Islet precursor cell (in vitro differentiated cells): ENCODE measurements around the gene TMEM203.
A peak's percentile ranks its signal among the peaks of the same experiment; 100 is the strongest.

Experiments used
- DNase-seq: peaks from one replicate; pipeline ENCODE4 v3.0.0-alpha.2; 2018

TMEM203 gene

GRCh38 chr9:137163365-137163715, 42.1 kb downstream of the TMEM203 start:
- no peak for DNase-seq

GRCh38 chr9:137162505-137163364, 42.7 kb downstream of the TMEM203 start:
- DNase-seq = peak; percentile 66

- DNase-seq = no peak
These were observed 43.6 kb downstream of the TMEM203 start for GRCh38 chr9:137161558-137162486.

GRCh38 chr9:137160716-137161557, 44.5 kb downstream of the TMEM203 start:
- DNase-seq = no peak

GRCh38 chr9:137160054-137160425, 45.4 kb downstream of the TMEM203 start:
- no peak for DNase-seq

GRCh38 chr9:137159105-137160053, 46.1 kb downstream of the TMEM203 start:
- no peak for DNase-seq

- DNase-seq = no peak
These were observed 46.8 kb downstream of the TMEM203 start for GRCh38 chr9:137158625-137159024.

- no peak for DNase-seq
These were observed 47.6 kb downstream of the TMEM203 start for GRCh38 chr9:137157618-137158415.

GRCh38 chr9:137156567-137157375, 48.7 kb downstream of the TMEM203 start:
- DNase-seq = no peak
